NT2/D1 (cell line): Measurements from ENCODE around the gene SH3PXD2B.

Source experiments
- SUZ12 ChIP-seq: IDR thresholded peaks from 2 replicates; pipeline ENCODE4 v1.6.1; 2011; ENCODE audit not compliant: insufficient read length, insufficient read depth; ENCODE audit errors: extremely low read depth
- YY1 ChIP-seq: IDR thresholded peaks from 2 replicates; pipeline ENCODE4 v1.6.1; 2011; ENCODE audit not compliant: insufficient read length, insufficient read depth

DNA sequence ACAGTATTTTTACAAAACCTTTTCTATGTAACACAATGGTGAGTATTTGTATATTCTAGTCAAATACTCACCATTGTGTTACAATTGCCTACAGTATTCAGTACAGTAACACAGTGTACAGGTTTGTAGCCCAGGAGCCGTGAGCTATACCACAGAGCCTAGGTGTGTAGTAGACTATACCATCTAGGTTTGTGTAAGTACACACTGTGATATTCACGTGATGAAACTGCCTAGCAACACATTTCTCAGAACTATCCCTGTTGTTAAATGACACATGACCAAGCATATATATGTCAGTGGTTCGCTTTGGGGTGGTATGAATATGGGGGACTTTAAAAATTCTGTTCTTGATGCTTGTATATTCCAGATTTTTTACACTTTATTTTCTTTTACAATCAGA lies 21.3 kb downstream of the SH3PXD2B start:
- no peak for TF ChIP-seq SUZ12
- TF ChIP-seq YY1 = no peak
